ENCODE results near the gene RFX3. TPM values are rescaled to one million over a fixed set of nuclear protein-coding genes. Genes with fewer than 3 reads are reported as not detected.

RFX3 gene
- total RNA-seq, 2 donors from 2014 or later = 10.9 to 15.5 TPM

DNA sequence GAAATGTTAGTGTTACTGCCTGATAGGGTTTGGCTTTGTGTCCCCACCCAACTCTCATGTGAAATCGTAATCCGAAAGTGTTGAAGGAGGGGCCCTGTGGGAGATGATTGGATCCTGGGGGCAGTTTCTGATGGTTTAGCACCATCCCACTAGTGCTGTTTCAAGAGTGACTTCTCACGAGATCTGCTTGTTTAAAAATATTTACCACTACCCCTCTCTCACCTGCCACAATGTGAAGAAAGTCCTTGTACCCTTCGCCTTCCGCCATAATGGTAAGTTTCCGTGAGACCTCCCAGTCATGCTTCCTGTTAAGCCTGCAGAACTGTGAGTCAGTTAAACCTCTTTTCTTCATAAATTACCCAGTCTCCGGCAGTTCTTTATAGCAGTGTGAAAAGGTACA lies 2.6 kb upstream of the RFX3 start:
- 88% methylated on average over 7 of the region's 7 CpGs for WGBS
- intact Hi-C loops (cut with DNase I) = loop anchor here (5.0 kb wide), 1 partner anchor 774 kb away; the partner anchor contains the start of gene GLIS3
- no peak for DNase-seq (ENCODE audit: low spot score)

DNA sequence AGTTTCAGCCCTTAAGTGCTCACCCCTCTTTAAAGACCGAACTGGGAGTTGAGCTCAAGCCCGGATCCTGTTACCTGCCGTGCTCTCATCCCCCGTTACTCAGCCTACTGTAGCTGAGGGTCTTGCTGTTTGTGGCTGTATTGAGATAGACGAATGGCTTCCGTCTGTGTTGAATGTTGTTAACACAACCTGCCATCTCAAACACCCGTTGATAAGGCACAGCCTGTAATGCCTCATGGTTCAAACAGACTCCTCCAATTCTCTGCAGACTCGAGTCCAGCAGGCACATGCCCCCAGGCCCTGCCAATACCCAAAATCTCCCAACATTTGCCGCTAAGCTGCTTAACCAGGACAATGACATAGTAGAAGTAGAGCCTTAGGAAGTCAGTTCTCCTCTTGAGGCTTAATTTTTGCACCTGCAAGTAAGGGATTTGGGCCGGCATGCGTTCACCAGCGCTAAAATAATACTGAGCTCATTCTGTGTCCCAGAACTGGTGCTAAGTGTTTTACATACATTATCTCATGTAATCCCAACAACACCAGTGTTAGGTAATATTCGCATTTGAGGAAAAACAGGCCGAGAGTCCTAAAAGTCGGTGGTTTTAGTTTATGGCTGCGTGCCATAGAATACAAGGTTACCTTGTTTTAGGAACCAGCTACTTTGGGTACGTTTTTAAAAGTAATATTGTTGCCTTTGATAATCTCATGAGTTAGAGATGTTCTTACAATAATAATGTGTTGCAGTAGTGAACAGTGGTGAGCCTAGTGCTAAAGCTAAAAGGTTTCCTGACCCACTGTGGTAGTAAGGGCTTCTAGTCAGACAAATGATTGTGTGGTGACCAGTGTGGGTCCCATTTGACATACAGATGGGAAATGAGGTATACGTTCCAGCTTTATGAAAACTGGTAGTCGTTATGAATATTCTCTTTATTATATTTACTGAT lies 1.5 kb upstream of the RFX3 start:
- Histone ChIP-seq H3K4me1 (replicated peaks) (peaks cover 2% of the 10 kb centered on the region), H3K9me3 (no peaks in the 10 kb centered on the region), H3K27ac (peak overlapping the region; percentile 100), H3K4me3 (peak overlapping the region; percentile 71 to 93), H3K27me3 (replicated peaks; ENCODE audit: insufficient read depth) (no peaks in the 10 kb centered on the region), H3K36me3 (no peaks in the 10 kb centered on the region)
- TF ChIP-seq POLR2AphosphoS5 (IDR thresholded peaks at IDR 0.05) (no peak), POLR2A (IDR thresholded peaks at IDR 0.05) (no peak)
- TF ChIP-seq, protein P1, sequence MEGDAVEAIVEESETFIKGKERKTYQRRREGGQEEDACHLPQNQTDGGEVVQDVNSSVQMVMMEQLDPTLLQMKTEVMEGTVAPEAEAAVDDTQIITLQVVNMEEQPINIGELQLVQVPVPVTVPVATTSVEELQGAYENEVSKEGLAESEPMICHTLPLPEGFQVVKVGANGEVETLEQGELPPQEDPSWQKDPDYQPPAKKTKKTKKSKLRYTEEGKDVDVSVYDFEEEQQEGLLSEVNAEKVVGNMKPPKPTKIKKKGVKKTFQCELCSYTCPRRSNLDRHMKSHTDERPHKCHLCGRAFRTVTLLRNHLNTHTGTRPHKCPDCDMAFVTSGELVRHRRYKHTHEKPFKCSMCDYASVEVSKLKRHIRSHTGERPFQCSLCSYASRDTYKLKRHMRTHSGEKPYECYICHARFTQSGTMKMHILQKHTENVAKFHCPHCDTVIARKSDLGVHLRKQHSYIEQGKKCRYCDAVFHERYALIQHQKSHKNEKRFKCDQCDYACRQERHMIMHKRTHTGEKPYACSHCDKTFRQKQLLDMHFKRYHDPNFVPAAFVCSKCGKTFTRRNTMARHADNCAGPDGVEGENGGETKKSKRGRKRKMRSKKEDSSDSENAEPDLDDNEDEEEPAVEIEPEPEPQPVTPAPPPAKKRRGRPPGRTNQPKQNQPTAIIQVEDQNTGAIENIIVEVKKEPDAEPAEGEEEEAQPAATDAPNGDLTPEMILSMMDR (IDR thresholded peaks at IDR 0.05) = no peak
- DNase-seq (ENCODE audit: low spot score) = peak; percentile 17
- 12% methylated on average over 19 of the region's 19 CpGs for WGBS
- intact Hi-C loops (cut with DNase I) = loop anchor here (5.0 kb wide), 1 partner anchor 775 kb away; the partner anchor contains the start of gene GLIS3

More for the DNA sequence above, 2.6 kb upstream of the RFX3 start:
- Histone ChIP-seq H3K27me3 (replicated peaks; ENCODE audit: insufficient read depth) (no peaks in the 10 kb centered on the region), H3K36me3 (no peaks in the 10 kb centered on the region), H3K4me1 (replicated peaks) (peaks cover 2% of the 10 kb centered on the region), H3K27ac (no peak overlapping the region), H3K4me3 (no peak overlapping the region), H3K9me3 (no peaks in the 10 kb centered on the region)
- no peak for TF ChIP-seq POLR2AphosphoS5 (IDR thresholded peaks at IDR 0.05)
- no peak for TF ChIP-seq POLR2A (IDR thresholded peaks at IDR 0.05)
- TF ChIP-seq, protein P1 (IDR thresholded peaks at IDR 0.05) = no peak

DNA sequence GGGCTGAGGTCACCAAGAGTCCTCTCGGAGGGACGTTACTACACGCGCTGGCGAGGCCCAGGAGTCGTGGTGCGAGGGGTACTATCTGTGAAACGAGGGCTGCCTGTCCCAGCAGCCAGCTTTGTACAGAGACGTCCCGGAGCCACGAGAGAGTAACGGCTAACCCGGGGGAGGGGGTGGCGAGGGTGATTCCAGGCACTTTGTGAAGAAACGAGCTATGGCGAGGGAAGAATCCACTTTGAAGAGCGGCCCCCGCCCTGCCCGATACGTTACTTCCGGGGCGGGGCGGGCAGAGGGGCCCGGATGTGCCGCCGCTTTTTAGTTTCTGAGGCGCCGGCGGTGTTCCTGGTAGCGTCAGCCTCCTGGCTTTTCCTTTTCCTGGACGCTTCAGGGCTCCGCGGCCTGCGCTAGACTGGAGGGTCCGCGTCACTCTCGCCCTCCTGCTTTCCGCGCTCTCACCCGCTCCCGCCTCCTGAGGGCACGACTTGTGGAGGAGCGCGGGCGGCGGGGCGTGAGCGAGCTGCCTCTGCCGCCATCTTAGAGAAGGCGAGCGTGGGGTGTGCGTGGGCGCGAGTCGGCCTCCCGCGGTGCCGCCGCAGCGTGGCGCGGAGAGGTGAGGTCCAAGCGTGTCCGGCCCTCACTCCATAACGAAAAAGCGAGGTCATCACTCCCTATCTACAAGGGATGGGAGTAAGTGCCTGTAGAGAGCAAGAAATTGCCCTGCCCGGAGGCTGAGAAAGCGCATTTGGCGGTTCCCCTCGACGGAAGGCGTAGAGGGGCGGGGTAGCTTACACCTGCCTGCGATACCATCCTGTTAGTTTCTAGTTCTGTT lies 580 bp upstream of the RFX3 start:
- no peaks in the 10 kb centered on the region for H3K36me3 ChIP-seq
- intact Hi-C loops (cut with DNase I) = loop anchor here (5.0 kb wide), 1 partner anchor 776 kb away; the partner anchor contains the start of gene GLIS3
- H3K27me3 ChIP-seq (replicated peaks; ENCODE audit: insufficient read depth) = no peaks in the 10 kb centered on the region
- H3K27ac ChIP-seq = peak overlapping the region; percentile 100
- peak; percentile 84 for DNase-seq (ENCODE audit: low spot score)
- under 1% methylated on average over 72 of the region's 74 CpGs for WGBS
- no peaks in the 10 kb centered on the region for H3K9me3 ChIP-seq
- TF ChIP-seq, protein P1 (IDR thresholded peaks at IDR 0.05) = no peak
- peak; percentile 88 for TF ChIP-seq POLR2A (IDR thresholded peaks at IDR 0.05)
- TF ChIP-seq POLR2AphosphoS5 (IDR thresholded peaks at IDR 0.05) = peak; percentile 86
- peak overlapping the region; percentile 71 to 93 for H3K4me3 ChIP-seq
- H3K4me1 ChIP-seq (replicated peaks) = peaks cover 2% of the 10 kb centered on the region

DNA sequence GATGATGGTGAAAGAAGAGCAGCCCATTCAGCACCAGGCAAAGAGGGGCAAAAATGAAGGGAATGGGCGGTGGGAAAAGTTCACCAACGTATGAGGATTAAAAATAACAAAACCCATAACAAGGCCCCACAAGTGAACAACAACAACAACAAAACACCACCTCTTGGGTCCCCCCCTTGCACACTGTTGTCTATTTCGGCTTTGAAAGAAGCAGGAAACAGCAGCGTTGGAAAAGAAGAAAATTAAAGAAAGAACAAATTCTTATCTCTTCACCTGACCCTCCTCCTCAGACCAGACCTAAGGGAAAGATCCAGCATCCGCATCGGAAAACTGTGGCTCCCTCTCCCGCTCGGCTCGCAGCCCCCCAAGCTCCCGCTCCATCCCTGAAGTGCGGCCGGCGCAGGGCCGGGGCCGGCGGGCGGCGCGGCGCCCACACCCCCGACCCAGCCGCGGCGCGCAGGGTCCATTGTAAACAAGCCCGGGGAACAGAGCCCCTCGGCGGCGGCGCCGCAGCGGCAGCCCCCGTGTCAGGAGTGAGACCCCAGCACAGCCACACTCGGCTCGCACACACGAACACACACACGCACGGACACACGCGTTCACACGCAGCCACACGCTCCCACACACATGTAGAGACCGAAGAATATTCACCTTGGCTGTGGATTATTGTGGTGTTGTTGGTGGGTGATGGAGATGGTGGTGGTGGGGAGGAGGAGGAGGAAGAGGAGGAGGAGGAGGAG lies 535 bp downstream of the RFX3 start:
- no peaks in the 10 kb centered on the region for H3K36me3 ChIP-seq
- TF ChIP-seq, protein P1 (IDR thresholded peaks at IDR 0.05) = peak in 1 of 4 experiments; percentile 11
- no peak for TF ChIP-seq POLR2AphosphoS5 (IDR thresholded peaks at IDR 0.05)
- TF ChIP-seq POLR2A (IDR thresholded peaks at IDR 0.05) = no peak
- intact Hi-C loops (cut with DNase I) = loop anchor here (5.0 kb wide), 1 partner anchor 777 kb away; the partner anchor contains the start of gene GLIS3
- WGBS = under 1% methylated on average over 43 of the region's 43 CpGs
- peak overlapping the region; percentile 100 for H3K27ac ChIP-seq
- H3K4me1 ChIP-seq (replicated peaks) = peaks cover 2% of the 10 kb centered on the region
- no peak for DNase-seq (ENCODE audit: low spot score)
- H3K9me3 ChIP-seq = no peaks in the 10 kb centered on the region
- no peaks in the 10 kb centered on the region for H3K27me3 ChIP-seq (replicated peaks; ENCODE audit: insufficient read depth)
- peak overlapping the region; percentile 71 to 93 for H3K4me3 ChIP-seq
